Activated CD4-positive, alpha-beta T cell treated with anti-CD3 and anti-CD28 coated beads, Interleukin-2, amount 50 U/mL, for 4 hours (primary cell): ENCODE measurements around the gene NR1H3.
"Not testable (repeated sequence)": the region's sequence is repeated elsewhere in the genome, so short reads cannot be mapped to it uniquely, and the experiment has no call there.

ENCODE experiments used
- DNase-seq, 2 experiments: peaks; one replicate each; pipeline ENCODE4 v3.0.0-alpha.2; 2020

NR1H3 gene

DNA sequence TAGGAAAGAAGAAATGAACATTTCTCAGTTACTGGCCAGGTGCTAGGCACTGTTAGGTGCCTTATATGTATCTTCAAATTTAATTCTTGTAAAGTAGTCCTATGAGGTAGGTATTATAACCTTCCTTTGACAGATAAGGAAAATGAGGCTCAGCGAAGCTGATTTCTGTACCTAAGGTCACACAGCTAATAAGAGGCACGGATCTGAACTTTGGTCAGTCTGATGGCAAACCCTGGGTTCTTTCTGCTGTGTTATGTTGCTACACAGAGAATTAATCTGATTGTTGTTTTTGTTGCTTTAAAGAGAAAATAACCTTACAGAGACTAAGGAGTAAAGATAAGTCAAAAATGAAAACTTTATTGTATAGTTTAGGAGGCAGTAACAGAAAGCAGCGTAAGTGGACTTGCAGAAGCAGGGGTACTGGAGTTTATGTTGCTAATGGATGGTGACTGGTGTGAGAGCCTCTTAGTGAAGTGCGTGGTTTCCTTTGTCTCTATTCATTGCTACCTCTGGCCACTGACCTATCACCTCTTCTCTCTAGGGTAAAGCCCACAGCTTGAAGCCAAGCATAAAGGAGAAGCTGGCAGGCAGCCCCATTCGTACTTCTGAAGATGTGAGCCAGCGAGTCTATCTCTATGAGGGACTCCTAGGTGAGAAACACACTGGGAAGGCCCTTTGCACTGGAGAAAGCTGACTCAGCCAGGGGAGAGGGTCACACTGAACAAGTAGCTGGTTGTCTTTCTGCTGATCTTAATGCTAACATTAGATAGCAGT is 50.4 kb downstream of the NR1H3 start:
- DNase-seq, result no peak

- no peak for DNase-seq
Measured at GRCh38 chr11:47314992-47315391, 57.2 kb downstream of the NR1H3 start.

GRCh38 chr11:47316501-47316900 is 58.7 kb downstream of the NR1H3 start:
- not testable (repeated sequence) for DNase-seq

DNA sequence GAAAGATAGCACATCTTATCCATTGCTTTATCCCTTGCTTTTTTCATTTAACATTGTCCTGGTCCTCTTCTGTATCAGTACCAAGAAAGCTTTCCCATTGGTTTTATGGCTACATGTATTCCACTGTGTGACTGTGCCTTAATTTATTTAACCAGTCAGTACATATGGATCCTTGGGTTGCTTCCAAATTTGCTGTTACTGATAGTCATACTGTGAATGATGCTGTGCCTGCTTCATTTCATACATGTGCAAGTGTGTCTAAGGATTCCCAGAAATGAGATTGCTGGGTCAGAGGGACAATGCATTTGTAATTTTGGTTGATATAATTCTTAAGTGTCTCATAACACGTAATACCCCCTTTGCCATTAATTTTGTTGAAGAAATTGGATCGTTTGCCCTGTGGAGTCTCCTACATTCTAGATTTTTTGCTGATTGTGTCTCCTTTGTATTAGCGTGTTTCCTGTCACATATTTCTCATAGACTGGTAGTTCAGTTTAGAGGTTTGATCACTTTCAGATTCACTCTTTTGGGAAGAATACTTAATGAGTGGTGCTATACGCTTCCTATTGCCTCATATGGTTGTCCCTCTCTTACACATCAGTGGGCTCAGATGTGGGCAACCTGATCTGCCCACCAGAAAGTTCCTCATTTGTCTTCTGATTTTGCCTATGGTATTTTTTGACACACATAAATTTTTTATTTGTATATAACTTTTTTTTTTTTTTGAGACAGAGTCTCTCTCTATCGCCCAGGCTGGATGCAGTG is 59.5 kb downstream of the NR1H3 start:
- no peak for DNase-seq

- no peak for DNase-seq
Measured at GRCh38 chr11:47318166-47318565, 60.4 kb downstream of the NR1H3 start.
